Astrocyte (in vitro differentiated cells and primary cell): Measurements from ENCODE around the gene CRYBB1.

Source experiments
- EZH2 ChIP-seq: IDR thresholded peaks from 2 replicates; pipeline ENCODE4 v1.6.1; 2012; ENCODE audit warnings: mild to moderate bottlenecking, low read length, inconsistent platforms; ENCODE audit not compliant: insufficient read depth
- TF ChIP-seq, protein P1 (sequence below): IDR thresholded peaks from 2 replicates; pipeline ENCODE4 v1.5.1; 2011; ENCODE audit warnings: low read depth, mild to moderate bottlenecking, inconsistent platforms, low read length, moderate library complexity; ENCODE audit not compliant: insufficient read depth

DNA sequence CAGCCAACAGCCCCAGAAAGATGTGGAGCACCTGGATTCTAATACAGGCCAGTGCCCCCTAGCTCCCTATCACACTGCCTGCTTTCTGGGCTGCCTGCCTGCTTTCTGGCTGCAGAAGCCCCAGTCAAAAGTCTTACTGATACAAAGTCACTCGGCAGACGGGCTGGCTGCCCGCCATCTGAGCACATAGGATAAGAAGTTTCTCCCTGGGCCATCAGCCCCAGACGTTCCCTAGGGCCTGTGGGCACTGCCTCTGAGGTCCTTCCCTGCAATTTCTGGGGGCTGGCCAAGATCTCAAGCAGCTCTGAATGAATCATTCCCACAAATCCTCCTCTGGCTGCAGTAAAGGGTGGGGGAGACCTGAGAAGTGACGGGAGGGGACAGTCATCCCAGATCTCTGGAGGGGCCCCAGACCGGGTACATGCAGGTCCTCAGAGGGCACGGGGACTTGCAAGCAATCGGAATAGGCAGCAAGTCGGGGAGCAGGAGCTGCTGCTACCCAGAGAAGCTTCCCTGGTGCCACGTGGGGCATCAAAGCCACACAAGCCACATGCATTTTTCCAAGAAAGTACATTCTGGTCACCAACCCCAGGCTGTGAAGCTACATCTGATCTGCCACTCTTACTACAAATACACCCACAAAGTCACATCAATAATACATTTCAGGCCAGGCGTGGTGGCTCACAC lies 32.6 kb downstream of the CRYBB1 start:
- TF ChIP-seq, protein P1, sequence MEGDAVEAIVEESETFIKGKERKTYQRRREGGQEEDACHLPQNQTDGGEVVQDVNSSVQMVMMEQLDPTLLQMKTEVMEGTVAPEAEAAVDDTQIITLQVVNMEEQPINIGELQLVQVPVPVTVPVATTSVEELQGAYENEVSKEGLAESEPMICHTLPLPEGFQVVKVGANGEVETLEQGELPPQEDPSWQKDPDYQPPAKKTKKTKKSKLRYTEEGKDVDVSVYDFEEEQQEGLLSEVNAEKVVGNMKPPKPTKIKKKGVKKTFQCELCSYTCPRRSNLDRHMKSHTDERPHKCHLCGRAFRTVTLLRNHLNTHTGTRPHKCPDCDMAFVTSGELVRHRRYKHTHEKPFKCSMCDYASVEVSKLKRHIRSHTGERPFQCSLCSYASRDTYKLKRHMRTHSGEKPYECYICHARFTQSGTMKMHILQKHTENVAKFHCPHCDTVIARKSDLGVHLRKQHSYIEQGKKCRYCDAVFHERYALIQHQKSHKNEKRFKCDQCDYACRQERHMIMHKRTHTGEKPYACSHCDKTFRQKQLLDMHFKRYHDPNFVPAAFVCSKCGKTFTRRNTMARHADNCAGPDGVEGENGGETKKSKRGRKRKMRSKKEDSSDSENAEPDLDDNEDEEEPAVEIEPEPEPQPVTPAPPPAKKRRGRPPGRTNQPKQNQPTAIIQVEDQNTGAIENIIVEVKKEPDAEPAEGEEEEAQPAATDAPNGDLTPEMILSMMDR = no peak
- TF ChIP-seq EZH2 = no peak
